ENCODE measurements around the gene RORB.

DNA sequence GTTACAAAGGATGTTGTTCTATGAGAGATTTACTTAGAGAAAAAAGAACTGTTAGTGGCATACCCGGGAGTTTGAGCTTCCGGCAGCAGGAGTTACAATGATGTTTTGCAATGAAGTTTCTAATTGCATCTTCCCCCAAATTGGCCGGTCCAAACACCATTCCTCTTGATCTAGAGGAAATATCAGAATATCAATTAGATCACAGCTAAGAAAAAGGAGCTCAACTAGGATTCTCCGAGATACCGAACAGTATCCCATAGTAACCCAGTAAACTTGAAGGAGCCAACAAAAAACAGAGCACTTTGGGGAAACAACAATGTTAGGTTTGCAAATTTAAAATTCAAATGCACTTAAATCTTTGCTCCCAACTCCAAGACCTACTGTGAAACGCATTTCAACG lies 231.0 kb downstream of the RORB start:
- TF ChIP-seq CTCF (IDR thresholded peaks at IDR 0.05) (no peak), POLR2A (IDR thresholded peaks at IDR 0.05) (no peak)

Data from adrenal gland (tissue), 5 donors.